NCI-H2107 treated with DMSO at 0.1 percent for 48 hours (cell line): ENCODE measurements around the gene KLLN.
"Not testable (repeated sequence)": the region's sequence is repeated elsewhere in the genome, so short reads cannot be mapped to it uniquely, and the experiment has no call there.

Source experiments
- DNase-seq: peaks from one replicate; lab custom pipeline; 2025; ENCODE audit not compliant: unreplicated experiment; lab: John Stamatoyannopoulos, UW

The KLLN gene

DNA sequence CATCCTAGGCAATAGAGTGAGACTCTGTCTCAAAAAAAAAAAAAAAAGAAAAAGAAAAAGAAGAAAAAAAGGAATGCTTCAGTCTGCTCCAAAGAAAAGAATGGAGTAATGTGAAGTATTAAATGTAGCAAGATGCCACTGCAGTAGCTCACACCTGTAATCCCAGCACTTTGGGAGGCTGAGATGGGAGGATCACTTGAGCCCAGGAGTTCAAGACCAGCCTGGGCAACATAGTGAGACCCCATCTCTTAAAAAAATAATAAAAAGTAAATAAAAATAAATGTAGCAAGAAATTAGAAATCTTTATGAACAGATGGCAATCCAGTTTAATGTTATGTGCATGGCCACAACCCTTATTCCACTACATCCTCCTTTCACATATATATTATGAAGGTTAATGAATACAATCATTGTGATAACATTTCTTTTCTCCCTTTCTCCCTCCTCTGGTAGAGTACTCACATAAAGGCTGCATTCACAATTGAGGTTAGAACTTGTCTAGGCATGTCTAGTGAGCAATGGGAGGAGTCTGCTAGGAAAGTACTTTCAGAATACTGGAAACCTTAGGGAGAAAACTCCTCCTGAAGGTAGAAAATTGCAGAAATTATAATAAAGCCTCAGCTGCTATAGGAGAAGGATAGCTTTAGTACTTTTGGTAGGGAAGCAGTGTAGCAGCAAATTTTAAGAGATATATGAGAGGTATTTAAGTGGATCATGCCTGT is 20.4 kb downstream of the KLLN start:
- no peak for DNase-seq

DNA sequence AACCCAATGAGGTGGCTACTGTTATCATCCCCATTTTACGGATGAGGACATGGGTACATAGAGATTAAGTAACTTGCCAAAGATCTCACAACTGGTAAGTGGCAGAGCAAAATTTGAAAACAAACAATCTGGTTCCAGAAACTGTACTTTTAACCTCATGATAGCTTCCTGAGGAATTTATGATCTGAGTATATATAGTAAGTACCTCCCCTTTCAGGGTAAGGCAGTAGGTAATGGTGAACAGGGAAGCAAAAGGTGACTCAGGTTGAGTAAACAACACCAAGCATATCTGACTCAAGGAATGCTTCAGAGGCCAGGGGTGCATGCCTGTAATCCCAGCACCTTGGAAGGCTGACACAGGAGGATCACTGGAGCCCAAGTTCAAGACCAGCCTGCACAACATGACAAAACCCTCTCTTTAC is 21.1 kb downstream of the KLLN start:
- DNase-seq: no peak

- no peak for DNase-seq
Observed at GRCh38 chr10:87841186-87841585, 22.1 kb downstream of the KLLN start.

GRCh38 chr10:87838650-87839049 is 24.7 kb downstream of the KLLN start:
- no peak for DNase-seq

- no peak for DNase-seq
Observed at GRCh38 chr10:87837445-87837844, 25.9 kb downstream of the KLLN start.

GRCh38 chr10:87836098-87836497 is 27.2 kb downstream of the KLLN start:
- DNase-seq: no peak

GRCh38 chr10:87829986-87830729 is 33.2 kb downstream of the KLLN start:
- no peak for DNase-seq

DNA sequence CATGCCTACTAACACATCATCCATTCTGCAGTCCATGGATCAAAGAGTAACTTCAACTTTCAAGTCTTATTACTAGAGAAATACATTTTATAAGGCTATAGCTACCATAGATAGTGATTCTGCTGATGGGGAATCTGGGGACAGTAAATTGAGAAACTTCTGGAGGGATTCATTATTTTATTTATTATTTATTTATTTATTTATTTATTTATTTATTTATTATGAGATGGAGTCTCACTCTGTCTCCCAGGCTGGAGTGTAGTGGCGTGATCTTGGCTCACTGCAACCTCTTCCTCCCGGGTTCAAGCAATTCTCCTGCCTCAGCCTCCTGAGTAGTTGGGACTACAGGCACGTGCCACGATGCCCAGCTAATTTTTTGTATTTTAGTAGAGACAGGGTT is 34.3 kb downstream of the KLLN start:
- DNase-seq: not testable (repeated sequence)

GRCh38 chr10:87827681-87828080 is 35.7 kb downstream of the KLLN start:
- DNase-seq: no peak

DNA sequence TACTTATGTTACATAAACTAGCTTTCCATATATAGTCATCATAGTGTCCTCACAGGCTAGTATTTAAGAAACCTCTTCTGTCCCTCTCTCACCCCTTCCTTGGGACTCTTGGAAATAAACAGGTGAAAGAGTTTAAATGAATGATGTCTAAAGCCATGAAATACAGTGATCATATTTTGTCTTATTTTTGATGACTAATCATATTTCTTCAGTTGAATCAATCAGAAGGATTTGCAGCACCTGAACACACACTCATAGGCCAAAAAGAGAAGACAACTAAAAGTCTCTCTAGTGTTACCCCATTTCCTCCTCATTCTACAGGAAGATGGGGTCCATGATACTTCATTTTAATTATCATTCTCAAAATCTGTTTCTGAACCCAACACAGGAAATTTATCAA is 36.7 kb downstream of the KLLN start:
- no peak for DNase-seq

- no peak for DNase-seq
Observed at GRCh38 chr10:87819289-87819585, 44.1 kb downstream of the KLLN start.

DNA sequence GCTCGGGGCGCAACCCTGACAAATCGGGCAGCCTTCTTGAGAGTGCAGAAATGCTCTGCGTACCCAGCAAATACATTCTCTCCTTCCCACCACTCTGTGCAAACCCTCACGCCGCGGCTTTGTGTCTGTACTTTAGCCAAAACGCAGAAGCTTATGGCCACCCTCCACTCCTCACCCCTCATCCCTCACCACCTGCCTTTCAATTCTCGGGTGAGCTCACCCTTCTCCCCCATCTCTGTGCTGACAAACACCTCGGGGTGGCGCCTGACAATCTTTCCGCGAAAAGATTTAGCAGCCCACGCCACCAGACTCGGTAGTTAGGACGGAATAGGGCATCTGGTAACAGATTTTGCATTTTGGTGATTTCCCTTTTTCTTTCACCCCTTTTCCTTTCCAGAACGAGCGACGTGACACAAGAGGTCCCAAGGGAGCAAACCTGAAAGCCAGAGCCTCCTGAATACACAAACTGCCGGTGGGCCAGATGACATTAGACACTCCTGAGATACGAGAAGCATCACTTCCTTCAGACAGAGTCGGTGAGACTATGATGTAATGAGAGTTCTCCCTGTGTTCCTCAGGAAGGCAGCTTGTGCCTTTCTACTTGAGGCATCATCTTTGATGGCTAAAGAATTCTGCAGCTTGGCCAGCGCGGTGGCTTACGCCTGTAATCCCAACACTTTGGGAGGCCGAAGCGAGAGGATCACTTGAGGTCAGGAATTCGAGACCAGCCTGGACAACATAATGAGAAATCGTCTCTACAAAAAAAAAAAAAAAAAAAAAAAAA is 44.6 kb downstream of the KLLN start:
- peak; percentile 36 for DNase-seq

- DNase-seq: peak; percentile 33
Observed at GRCh38 chr10:87817609-87818504, 45.5 kb downstream of the KLLN start, which contains the start of gene ATAD1. Gene ATAD1, minus strand, starts transcription at chr10:87818226. Its CDS starts 3,627 bp downstream, at chr10:87814599.

DNA sequence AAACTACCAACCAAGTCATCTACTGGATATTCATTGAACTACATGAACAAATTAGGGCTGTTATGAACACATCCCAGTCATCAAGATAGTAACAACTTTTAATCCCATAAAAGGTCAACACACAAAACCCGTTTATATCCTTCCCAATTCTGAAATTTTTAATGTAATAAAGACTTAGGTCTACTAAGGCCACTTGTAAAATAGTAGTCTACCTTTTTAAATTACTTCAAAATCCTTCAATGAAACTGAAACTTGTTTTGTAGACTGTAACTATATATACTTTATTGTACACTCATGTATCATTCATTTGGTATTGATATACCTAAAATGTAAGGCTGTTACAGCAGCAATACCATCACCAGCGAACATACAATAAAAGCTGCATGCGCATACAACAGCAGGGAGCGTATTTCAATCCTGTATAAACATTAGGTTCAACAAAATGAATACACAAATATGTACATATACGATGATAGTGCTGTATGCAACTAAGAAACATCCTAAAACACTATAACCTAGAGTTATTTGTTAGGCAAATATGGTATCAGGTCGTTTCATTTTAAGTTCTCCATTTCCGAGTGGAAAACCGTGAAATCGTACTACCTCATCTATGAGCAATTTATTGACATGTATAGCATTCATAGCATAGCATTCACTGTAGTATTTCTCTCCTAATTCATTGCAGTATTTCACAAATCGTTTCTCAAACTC is 46.3 kb downstream of the KLLN start:
- no peak for DNase-seq

- DNase-seq: no peak
Observed at GRCh38 chr10:87816163-87816897, 47.0 kb downstream of the KLLN start.
